Loucy (cell line): ENCODE measurements around the gene PLEKHH1.

ENCODE experiments used
- H2AFZ ChIP-seq: fragments of 200-600 bp; sonication (generic); 2 replicates; pipeline ENCODE4 v1.6.0; 2016; ENCODE audit warnings: antibody characterized with exemption, mild to moderate bottlenecking, low read length, moderate library complexity
- H3F3A ChIP-seq: fragments of 200-600 bp; 2 replicates; pipeline ENCODE4 v1.6.0; 2016; ENCODE audit warnings: antibody characterized with exemption, low read depth, mild to moderate bottlenecking
- H3K27me3 ChIP-seq: fragments of 200-600 bp; sonication (generic); 2 replicates; pipeline ENCODE4 v1.6.1; 2014; ENCODE audit warnings: low read length, mild to moderate bottlenecking; ENCODE audit not compliant: insufficient read depth, poor library complexity, severe bottlenecking
- H3K36me3 ChIP-seq: fragments of 200-600 bp; sonication (generic); 2 replicates; pipeline ENCODE4 v1.6.1; 2016; ENCODE audit warnings: low read length; ENCODE audit not compliant: insufficient read depth
- H3K4me1 ChIP-seq: fragments of 200-600 bp; sonication (generic); 2 replicates; pipeline ENCODE4 v1.5.1; 2014; ENCODE audit warnings: low read length, mild to moderate bottlenecking; ENCODE audit not compliant: insufficient read depth, poor library complexity, severe bottlenecking
- H3K4me2 ChIP-seq: fragments of 200-600 bp; sonication (generic); 2 replicates; pipeline ENCODE4 v1.6.0; 2014; ENCODE audit warnings: antibody characterized with exemption, low read length, low read depth, mild to moderate bottlenecking; ENCODE audit not compliant: poor library complexity, severe bottlenecking
- H3K4me3 ChIP-seq: fragments of 200-600 bp; sonication (generic); 2 replicates; pipeline ENCODE4 v1.5.1; 2014; ENCODE audit warnings: low read length, mild to moderate bottlenecking, mixed read lengths; ENCODE audit not compliant: poor library complexity, severe bottlenecking
- H3K79me2 ChIP-seq: fragments of 200-600 bp; sonication (generic); 2 replicates; pipeline ENCODE4 v1.6.1; 2014; ENCODE audit warnings: low read length; ENCODE audit not compliant: insufficient read depth
- H3K9ac ChIP-seq: fragments of 200-600 bp; sonication (generic); 2 replicates; pipeline ENCODE4 v1.6.0; 2014; ENCODE audit warnings: mild to moderate bottlenecking, low read depth, low read length, moderate library complexity; ENCODE audit not compliant: poor library complexity, severe bottlenecking
- H3K9me2 ChIP-seq: fragments of 200-600 bp; sonication (generic); replicated peaks from 2 replicates; pipeline ENCODE4 v1.6.1; 2016; ENCODE audit warnings: low read depth, low read length, mixed read lengths
- H3K9me3 ChIP-seq: fragments of 200-600 bp; sonication (generic); 2 replicates; pipeline ENCODE4 v1.6.1; 2014; ENCODE audit warnings: mild to moderate bottlenecking, antibody characterized with exemption, low read length, low read depth; ENCODE audit not compliant: insufficient read depth
- H4K20me1 ChIP-seq: fragments of 200-600 bp; sonication (generic); 2 replicates; pipeline ENCODE4 v1.6.0; 2014; ENCODE audit warnings: antibody characterized with exemption, low read length, mild to moderate bottlenecking; ENCODE audit not compliant: insufficient read depth, poor library complexity, severe bottlenecking
- CTCF ChIP-seq: fragments of 200-600 bp; sonication (generic); conservative IDR thresholded peaks from 2 replicates; pipeline ENCODE4 v1.5.1; 2014; ENCODE audit warnings: mild to moderate bottlenecking, antibody characterized with exemption, low read length
- EZH2phosphoT487 ChIP-seq: fragments of 200-600 bp; IDR thresholded peaks from 2 replicates; pipeline ENCODE4 v1.6.1; 2018; ENCODE audit warnings: antibody characterized with exemption, mild to moderate bottlenecking, moderate library complexity, borderline replicate concordance

The PLEKHH1 gene

DNA sequence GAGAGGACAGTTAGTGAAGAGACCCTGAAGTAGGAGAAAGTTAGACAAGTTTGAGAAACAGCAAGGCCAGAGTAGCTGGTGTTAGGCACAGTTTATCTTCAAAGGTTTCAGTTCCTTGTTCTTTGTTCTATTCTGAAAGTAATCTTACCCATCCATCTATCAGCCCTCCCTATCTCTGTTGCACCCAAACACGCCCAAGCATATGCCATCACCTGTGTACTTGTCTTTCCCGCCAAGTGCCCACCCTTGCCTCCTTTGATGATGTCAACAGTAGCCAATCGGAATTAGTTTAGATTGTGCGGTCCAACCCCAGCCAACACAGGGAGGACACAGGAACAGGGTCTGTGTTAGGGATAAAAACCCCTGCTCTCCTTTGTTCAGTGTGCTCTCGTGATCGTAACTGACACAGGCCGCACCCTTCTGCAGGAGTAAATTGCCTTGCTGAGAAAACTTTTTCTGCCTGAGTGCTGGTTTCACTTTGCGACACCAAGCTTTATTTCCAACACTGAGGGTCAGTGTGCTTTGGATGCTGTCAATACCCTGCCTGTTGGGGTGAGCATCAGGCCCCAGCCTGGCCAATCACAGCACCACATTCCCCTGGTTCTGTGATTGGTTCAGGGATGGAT, 39.9 kb upstream of the PLEKHH1 start:
- no peak overlapping the region for H2AFZ ChIP-seq
- no peaks in the 10 kb centered on the region for H3K9me3 ChIP-seq
- H3F3A ChIP-seq, result no peaks in the 10 kb centered on the region
- H3K4me3 ChIP-seq, result no peak overlapping the region
- peaks cover 8% of the 10 kb centered on the region for H3K4me1 ChIP-seq
- no peak overlapping the region for H3K4me2 ChIP-seq
- no peaks in the 10 kb centered on the region for H4K20me1 ChIP-seq
- no peaks in the 10 kb centered on the region for H3K27me3 ChIP-seq
- H3K79me2 ChIP-seq, result no peaks in the 10 kb centered on the region
- H3K36me3 ChIP-seq, result no peaks in the 10 kb centered on the region
- no peaks in the 10 kb centered on the region for H3K9me2 ChIP-seq
- H3K9ac ChIP-seq, result no peak overlapping the region
- TF ChIP-seq EZH2phosphoT487 (no peak), CTCF (no peak)

DNA sequence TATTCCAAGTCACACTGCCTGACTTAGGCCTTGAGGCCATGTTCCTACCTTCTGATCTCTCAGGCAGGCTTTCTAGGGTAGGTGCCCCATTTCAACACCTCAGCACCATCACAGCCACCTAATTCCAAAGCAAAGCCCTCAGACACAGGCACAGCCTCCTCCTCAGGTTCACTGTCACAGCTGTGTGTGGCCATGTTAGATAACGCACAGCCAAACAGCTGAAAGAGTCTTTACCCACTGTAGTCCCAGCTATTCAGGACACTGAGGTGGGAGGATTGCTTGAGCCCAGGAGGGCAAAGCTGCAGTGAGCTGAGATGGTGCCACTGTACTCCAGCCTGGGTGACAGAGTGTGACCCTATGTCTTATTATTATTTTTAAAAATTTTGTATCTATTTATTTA, 37.3 kb upstream of the PLEKHH1 start:
- Histone ChIP-seq H3K27me3 (no peaks in the 10 kb centered on the region), H3K79me2 (no peaks in the 10 kb centered on the region), H2AFZ (no peak overlapping the region), H3F3A (no peaks in the 10 kb centered on the region), H3K9ac (no peak overlapping the region), H3K4me1 (no peaks in the 10 kb centered on the region), H4K20me1 (no peaks in the 10 kb centered on the region), H3K4me2 (no peak overlapping the region), H3K9me2 (no peaks in the 10 kb centered on the region), H3K4me3 (no peak overlapping the region), H3K9me3 (no peaks in the 10 kb centered on the region), H3K36me3 (no peaks in the 10 kb centered on the region)
- no peak for TF ChIP-seq EZH2phosphoT487
- TF ChIP-seq CTCF, result no peak

GRCh38 chr14:67497216-67497615, 35.9 kb upstream of the PLEKHH1 start:
- Histone ChIP-seq H3K36me3 (no peaks in the 10 kb centered on the region), H3K4me3 (no peak overlapping the region), H3F3A (no peaks in the 10 kb centered on the region), H3K4me1 (no peaks in the 10 kb centered on the region), H4K20me1 (no peaks in the 10 kb centered on the region), H3K4me2 (no peak overlapping the region), H3K27me3 (no peaks in the 10 kb centered on the region), H3K9me3 (no peaks in the 10 kb centered on the region), H3K9me2 (no peaks in the 10 kb centered on the region), H3K9ac (no peak overlapping the region), H3K79me2 (no peaks in the 10 kb centered on the region), H2AFZ (no peak overlapping the region)
- TF ChIP-seq CTCF (no peak), EZH2phosphoT487 (no peak)
